Adrenal gland (tissue), 12 donors: ENCODE data around the gene VAT1. TPM values are rescaled to one million over a fixed set of nuclear protein-coding genes. Genes with fewer than 3 reads are reported as not detected.
"Not testable (repeated sequence)": the region's sequence is repeated elsewhere in the genome, so short reads cannot be mapped to it uniquely, and the experiment has no call there.

Experiments used
- DNase-seq, 7 donors: peaks; one replicate each; pipeline ENCODE4 v3.0.0-alpha.2; 2019 to 2020
- H3K27ac ChIP-seq, 5 donors: fragments of 200-600 bp; sonication (generic) in 4 of 5; 1 replicate in 3 of 5; 2 replicates in 2 of 5; pipeline versions ENCODE4 v1.5.1 to v1.8.0; 2016 to 2020; ENCODE audit warnings: mild to moderate bottlenecking in 1 of 5
- H3K27me3 ChIP-seq: fragments of 200-600 bp; 2 replicates; pipeline ENCODE4 v1.8.0; 2021
- H3K36me3 ChIP-seq, 2 donors: fragments of 200-600 bp; replicated peaks in 1 of 2; 1 replicate in 1 of 2; 2 replicates in 1 of 2; pipeline versions ENCODE4 v1.5.1 to v1.8.0; 2018 to 2022
- H3K4me1 ChIP-seq, 2 donors: fragments of 200-600 bp; replicated peaks in 1 of 2; 1 replicate in 1 of 2; 2 replicates in 1 of 2; pipeline versions ENCODE4 v1.5.1 to v1.8.0; 2018 to 2021
- H3K4me3 ChIP-seq, 4 donors: fragments of 200-600 bp; sonication (generic) in 3 of 4; one replicate each; pipeline ENCODE4 v1.5.1; 2016 to 2018
- H3K9me3 ChIP-seq, 3 donors: fragments of 200-600 bp; sonication (generic) in 1 of 3; replicated peaks in 1 of 3; 1 replicate in 2 of 3; 2 replicates in 1 of 3; pipeline versions ENCODE4 v1.5.1 to v1.8.0; 2016 to 2021
- CTCF ChIP-seq, 6 experiments: fragments of 450-650 bp in 4 of 6; fragments of 200-600 bp in 2 of 6; sonication (generic) in 1 of 6; IDR thresholded peaks; 1 replicate in 5 of 6; 2 replicates in 1 of 6; pipeline versions ENCODE4 v1.5.1 to v1.8.0; 2016 to 2021; ENCODE audit warnings: antibody characterized with exemption in 6 of 6, mild to moderate bottlenecking in 2 of 6, moderate library complexity in 1 of 6
- POLR2A ChIP-seq, 2 donors: fragments of 450-650 bp; IDR thresholded peaks; one replicate each; pipeline ENCODE4 v1.6.1; 2017; ENCODE audit warnings: antibody characterized with exemption in 2 of 2, mild to moderate bottlenecking in 2 of 2, moderate library complexity in 1 of 2
- WGBS, 4 donors: extraction: QIAGEN DNeasy Blood & Tissue Kit in 2 of 4; methylation state at CpG; one replicate each; pipeline versions ENCODE4 v1.1.5 to v1.1.7; 2013 to 2017; 5-methylcytosine and 5-hydroxymethylcytosine counted together
- intact Hi-C, 2 donors: fragments of 100-400 bp; cut with DNase I; formaldehyde crosslinking; loops; one replicate each; pipeline versions ENCODE4 v1.14.1 to v1.15.0; 2022 to 2023
- polyA plus RNA-seq, 3 donors: library from polyadenylated mRNA; stranded (reverse); fragments of 200-250 nt in 2 of 3; fragments of 350-450 nt in 1 of 3; fragmentation: Illumina TruSeq in 1 of 3; extraction: RNeasy Lipid Tissue Mini Kit (QIAGEN cat#74804) in 1 of 3; gene quantifications; one replicate each; pipeline ENCODE4 v1.2.3, GENCODE V29; 2013 to 2014
- total RNA-seq, 9 donors: library from RNA; depleted of rRNA in 4 of 9; stranded (reverse); fragments of >200 nt in 4 of 9; fragments of 120-200 nt in 1 of 9; fragmentation: NEBNext Ultra II Directional in 1 of 9; extraction: Animal tissue kit (Norgen Biotek cat#: 25700) in 1 of 9; gene quantifications; one replicate each; pipeline versions ENCODE4 v1.1.0 to v1.2.4, GENCODE V29; 2013 to 2023
- donor health status: healthy with polysubstance abuse.
- donor health status: Bipolar disorder and iron deficiency.
- donor health status: DM: yes; HTN: yes; CAD: no.
- donor health status: DM: no; HTN: no; CAD: no.
- donor health status: DM: no; HTN: no; CAD: no.
- donor health status: DM: yes; HTN: yes; CAD: no.

Gene VAT1
- total and polyA plus RNA-seq, 12 donors = 177 to 744 (median 442) TPM

GRCh38 chr17:42997984-42998938 is 23.9 kb downstream of the VAT1 start, which contains the start of gene RPL27:
Gene RPL27 (plus strand): TSS chr17:42998419. CDS start chr17:42998751, 332 bp downstream.
- peak within 1 kb of the TSS; percentile 51 to 97 (median 93) for H3K27ac ChIP-seq
- H3K9me3 ChIP-seq = no peaks in the 10 kb centered on the region
- intact Hi-C loops = loop anchor here in 1 of 2 donors (2.0 to 10.0 kb wide), 2 partner anchors 29 to 153 kb away; partner anchors contain the start of gene AOC2
- peaks cover 12 to 26% of the 10 kb centered on the region in 2 donors for H3K4me1 ChIP-seq
- 0 to 1% (median 1%) methylated on average over 18 to 49 of the region's 49 CpGs for WGBS, 4 donors
- H3K4me3 ChIP-seq = peak within 1 kb of the TSS; percentile 34 to 87 (median 70)
- DNase-seq = peak; percentile 96 to 100 (median 99)
- H3K36me3 ChIP-seq = peaks cover 0 to 38% of the 10 kb centered on the region in 2 donors
- H3K27me3 ChIP-seq = no peaks in the 10 kb centered on the region
- TF ChIP-seq POLR2A (IDR thresholded peaks at IDR 0.05) = peak; percentile 44 to 89
- TF ChIP-seq CTCF (IDR thresholded peaks at IDR 0.05) = peak; percentile 90 to 97 (median 95)

DNA sequence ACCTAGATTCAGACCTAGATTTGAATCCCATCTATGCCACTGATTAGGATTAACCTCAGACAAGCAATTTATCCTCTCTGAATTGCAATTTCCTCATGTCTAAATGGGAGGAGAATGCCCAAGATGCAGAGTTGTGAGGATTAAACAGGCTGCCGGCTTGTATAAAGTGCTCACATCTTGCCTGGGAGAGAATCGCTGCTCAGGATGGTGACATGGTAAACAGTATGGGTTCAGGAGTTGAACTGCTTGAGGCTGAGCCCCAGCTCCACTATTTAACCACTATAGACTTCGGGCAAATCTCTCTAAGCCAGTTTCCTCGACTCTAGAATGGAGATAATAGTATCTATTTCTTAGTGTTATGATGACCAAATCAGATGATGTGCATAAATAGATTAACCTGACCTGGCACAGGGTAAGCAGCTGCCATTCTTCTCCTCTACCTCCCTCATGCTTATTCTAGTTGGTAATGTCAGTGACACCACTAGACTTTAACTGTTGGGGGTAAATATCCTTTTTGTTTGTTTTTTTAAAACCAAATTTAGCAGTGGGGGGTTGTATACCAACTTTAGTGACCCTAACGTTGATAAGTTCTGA is 24.7 kb downstream of the VAT1 start:
- TF ChIP-seq POLR2A (IDR thresholded peaks at IDR 0.05) (no peak), CTCF (IDR thresholded peaks at IDR 0.05) (no peak)
- peaks cover 12 to 26% of the 10 kb centered on the region in 2 donors for H3K4me1 ChIP-seq
- no peaks in the 10 kb centered on the region for H3K9me3 ChIP-seq
- no peaks in the 10 kb centered on the region for H3K27me3 ChIP-seq
- WGBS, 4 donors = 18 to 32% (median 23%) methylated on average over 5 of the region's 5 CpGs
- intact Hi-C loops = loop anchor here in 1 of 2 donors (2.0 to 10.0 kb wide), 2 partner anchors 29 to 153 kb away; partner anchors contain the start of gene AOC2
- peaks cover 0 to 38% of the 10 kb centered on the region in 2 donors for H3K36me3 ChIP-seq
- H3K27ac ChIP-seq = peak overlapping the region in 4 of 5 donors; percentile 30 to 97 (median 82)
- H3K4me3 ChIP-seq = peak overlapping the region in 1 of 4 donors; percentile 23
- DNase-seq = no peak

DNA sequence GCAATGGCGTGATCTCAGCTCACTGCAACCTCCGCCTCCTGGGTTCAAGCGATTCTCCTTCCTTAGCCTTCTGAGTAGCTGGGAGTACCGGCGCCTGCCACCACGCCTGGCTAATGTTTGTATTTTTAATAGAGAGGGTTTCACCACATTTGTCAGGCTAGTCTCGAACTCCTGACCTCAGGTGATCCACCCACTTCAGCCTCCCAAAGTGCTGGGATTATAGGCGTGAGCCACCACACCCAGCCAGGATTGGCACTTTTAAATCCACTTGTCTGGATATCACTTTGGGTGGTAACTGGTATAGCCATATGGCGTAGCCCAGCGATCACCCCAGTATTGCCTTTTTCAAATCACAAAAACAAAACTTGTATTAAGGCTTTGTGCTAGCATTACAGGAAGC is 28.3 kb downstream of the VAT1 start:
- not testable (repeated sequence) for H3K27ac ChIP-seq, H3K27me3 ChIP-seq, H3K4me3 ChIP-seq, H3K9me3 ChIP-seq, DNase-seq
- WGBS, 4 donors = 85 to 88% (median 87%) methylated on average over 10 of the region's 10 CpGs
- H3K36me3 ChIP-seq = peaks cover 0 to 45% of the 10 kb centered on the region in 2 donors
- intact Hi-C loops = loop anchor here in 1 of 2 donors (10.0 kb wide), 1 partner anchor 149 kb away; the partner anchor contains the start of gene AOC2
- peaks cover 10 to 24% of the 10 kb centered on the region in 2 donors for H3K4me1 ChIP-seq

- H3K9me3 ChIP-seq = no peaks in the 10 kb centered on the region
- WGBS, 4 donors = 76 to 95% (median 90%) methylated on average over 5 of the region's 5 CpGs
- no peak overlapping the region for H3K4me3 ChIP-seq
- H3K36me3 ChIP-seq = peaks cover 0 to 56% of the 10 kb centered on the region in 2 donors
- no peak for DNase-seq
- H3K4me1 ChIP-seq = peaks cover 13 to 25% of the 10 kb centered on the region in 2 donors
- no peak overlapping the region for H3K27ac ChIP-seq
- no peaks in the 10 kb centered on the region for H3K27me3 ChIP-seq
- intact Hi-C loops = loop anchor here in 1 of 2 donors (10.0 kb wide), 1 partner anchor 148 kb away; the partner anchor contains the start of gene AOC2
- TF ChIP-seq POLR2A (IDR thresholded peaks at IDR 0.05) (no peak), CTCF (IDR thresholded peaks at IDR 0.05) (peak in 1 of 6 experiments; percentile 1)
Observed at GRCh38 chr17:42992872-42993271, 29.3 kb downstream of the VAT1 start.
